Hypothalamus (tissue), 51 donors: ENCODE results near the gene ABCB8.

Experiments used
- DNase-seq, 51 donors: peaks; one replicate each; lab custom pipeline; 2025; lab: John Stamatoyannopoulos, UW

ABCB8 gene

GRCh38 chr7:151066273-151066974 is 38.2 kb downstream of the ABCB8 start:
- no peak for DNase-seq

- DNase-seq: no peak
Measured at GRCh38 chr7:151068069-151068773, 40.0 kb downstream of the ABCB8 start.

DNA sequence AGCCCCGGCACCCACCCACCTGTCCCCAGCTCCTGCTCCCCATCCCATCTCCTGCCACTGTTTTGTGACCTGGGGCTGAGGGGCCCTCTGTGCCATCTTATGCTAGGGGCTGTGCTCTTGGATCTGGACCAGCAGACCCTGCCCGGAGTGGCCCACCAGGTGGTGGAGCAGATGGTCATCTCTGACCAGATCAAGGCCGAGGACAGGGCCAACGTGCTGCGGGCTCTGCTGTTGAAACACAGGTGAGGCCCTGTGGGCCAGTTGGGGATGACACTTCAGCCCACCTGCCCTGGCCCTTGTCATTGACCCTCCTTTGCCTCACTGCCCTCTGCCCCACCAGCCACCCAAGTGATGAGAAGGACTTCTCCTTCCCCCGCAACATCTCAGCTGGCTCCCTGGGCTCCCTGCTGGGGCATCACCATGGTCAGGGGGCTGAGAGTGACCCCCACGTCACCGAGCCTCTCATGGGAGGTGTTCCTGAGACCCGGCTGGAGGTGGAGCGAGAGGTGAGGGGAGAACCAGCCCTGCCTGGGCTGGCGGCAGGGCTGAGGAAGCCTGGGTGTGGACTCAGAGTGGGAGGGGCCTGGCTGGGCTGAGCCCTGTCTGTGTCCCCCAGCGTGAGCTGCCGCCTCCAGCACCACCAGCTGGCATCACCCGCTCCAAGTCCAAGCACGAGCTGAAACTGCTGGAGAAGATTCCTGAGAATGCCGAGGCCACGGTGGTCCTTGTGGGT is 41.8 kb downstream of the ABCB8 start:
- no peak for DNase-seq

DNA sequence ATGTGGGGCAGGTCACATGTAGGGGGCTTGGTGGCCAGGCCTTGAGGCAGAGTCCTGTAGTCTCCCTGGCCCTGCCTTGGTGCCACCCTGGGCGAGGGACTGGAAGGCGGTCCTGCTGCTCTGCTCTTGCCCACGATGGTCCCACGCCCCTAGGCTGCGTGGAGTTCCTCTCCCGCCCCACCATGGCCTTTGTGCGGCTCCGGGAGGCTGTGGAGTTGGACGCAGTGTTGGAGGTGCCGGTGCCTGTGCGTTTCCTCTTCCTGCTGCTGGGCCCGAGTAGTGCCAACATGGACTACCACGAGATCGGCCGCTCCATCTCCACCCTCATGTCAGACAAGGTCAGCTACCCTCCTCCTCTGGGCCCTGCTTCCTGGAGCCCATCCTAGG is 42.3 kb downstream of the ABCB8 start:
- no peak for DNase-seq

GRCh38 chr7:151071032-151071866 is 43.0 kb downstream of the ABCB8 start:
- DNase-seq: no peak

DNA sequence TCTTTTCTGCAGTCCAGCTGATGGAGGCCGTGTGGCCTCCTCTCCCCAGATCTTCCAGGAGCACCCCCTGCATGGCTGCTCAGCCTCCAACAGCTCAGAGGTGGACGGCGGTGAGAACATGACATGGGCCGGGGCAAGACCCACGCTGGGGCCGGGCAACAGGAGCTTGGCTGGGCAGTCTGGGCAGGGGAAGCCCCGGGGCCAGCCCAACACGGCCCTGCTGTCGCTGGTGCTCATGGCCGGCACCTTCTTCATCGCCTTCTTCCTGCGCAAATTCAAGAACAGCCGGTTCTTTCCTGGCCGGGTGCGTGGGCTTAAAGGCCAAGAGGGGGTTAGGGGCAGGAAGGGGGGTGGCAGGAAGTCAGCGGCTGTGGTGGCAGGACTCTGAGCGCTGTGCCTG is 45.7 kb downstream of the ABCB8 start:
- no peak for DNase-seq

DNA sequence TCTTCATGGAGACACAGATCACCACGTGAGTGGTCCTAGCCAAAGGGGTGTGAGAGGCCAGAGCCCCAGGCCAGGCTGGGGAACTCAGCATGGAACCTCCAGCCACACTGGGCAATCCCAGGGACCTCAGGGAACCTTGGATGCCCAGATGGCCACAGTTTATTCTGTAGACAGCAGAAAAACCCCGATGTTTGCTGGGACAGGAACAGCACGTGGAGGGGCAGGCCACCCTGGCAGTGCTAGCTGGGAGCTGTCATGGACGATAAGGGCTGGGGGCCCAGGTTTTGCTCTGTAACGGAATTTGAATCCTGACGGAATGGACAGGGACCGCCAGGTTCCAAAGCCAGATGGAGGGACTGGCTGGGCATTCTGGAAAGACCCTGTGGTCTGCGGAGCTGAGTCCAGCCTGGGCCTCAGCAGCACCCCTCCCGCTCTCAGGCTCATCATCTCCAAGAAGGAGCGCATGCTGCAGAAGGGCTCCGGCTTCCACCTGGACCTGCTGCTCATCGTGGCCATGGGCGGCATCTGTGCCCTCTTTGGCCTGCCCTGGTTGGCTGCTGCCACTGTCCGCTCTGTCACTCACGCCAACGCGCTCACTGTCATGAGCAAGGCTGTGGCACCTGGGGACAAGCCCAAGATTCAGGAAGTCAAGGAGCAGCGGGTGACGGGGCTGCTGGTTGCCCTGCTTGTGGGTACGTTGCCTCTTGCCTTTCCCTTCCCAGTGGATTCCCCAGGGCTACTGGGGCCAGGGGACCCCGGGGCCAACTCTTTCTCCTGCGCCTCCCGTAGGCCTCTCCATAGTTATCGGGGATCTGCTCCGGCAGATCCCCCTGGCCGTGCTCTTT is 46.8 kb downstream of the ABCB8 start:
- no peak for DNase-seq

DNA sequence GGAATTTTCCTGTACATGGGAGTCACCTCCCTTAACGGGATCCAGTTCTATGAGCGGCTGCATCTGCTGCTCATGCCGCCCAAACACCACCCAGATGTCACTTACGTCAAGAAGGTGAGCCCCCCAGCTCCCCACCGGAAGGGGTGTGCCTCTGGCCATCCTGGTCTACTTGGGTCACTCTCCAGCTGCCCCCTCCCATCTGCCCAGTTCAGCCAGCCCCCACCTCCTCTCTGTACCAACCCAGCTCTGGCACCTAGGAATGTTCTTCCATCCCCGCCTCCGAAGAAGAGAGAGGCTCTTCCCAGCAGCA is 47.4 kb downstream of the ABCB8 start:
- no peak for DNase-seq

- DNase-seq: no peak
Measured at GRCh38 chr7:151075978-151076426, 47.8 kb downstream of the ABCB8 start.

- DNase-seq: no peak
Measured at GRCh38 chr7:151076863-151077704, 48.8 kb downstream of the ABCB8 start.

GRCh38 chr7:151077705-151078232 is 49.5 kb downstream of the ABCB8 start:
- no peak for DNase-seq

DNA sequence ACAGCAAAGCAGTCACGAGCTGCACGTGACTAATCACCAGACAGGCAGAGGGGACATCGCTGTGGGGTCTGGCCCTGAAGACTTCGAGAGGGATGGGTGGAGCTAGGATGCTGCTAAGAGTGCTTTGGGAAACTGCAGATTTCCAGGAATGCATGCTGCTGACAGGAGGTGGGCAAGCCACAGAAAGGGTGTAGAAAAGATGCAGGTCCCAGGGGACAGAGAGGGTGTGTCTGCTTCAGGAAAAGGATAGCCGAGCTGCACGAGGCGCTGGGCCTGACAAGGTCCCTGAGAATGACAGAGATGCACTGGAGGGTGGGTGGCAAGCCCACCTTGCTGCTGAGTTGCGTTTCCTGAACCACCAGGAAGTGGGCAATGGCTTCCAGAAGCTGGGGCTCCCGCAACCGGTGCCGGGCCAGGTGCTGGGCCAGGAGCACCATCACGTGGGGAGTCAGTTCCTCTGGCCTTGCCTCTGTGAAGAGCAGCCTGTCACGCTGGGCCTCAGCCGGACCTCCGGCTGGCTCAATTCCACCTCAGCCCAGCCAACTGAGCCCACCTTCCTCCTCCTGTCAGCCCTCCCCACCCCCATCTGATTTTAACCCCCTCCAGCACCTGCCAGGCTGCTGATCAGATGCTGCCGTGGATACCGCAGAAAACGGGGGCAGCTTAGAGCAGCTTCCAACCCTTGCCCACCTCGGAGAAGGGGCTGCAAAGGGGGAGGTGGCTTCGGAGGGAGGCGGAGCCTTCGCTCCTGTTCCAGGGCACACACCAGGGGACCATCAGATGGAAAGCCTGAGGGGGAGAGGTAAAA is 50.2 kb downstream of the ABCB8 start:
- DNase-seq: no peak

GRCh38 chr7:151079199-151079910 is 51.1 kb downstream of the ABCB8 start:
- no peak for DNase-seq

GRCh38 chr7:151080067-151080521 is 51.8 kb downstream of the ABCB8 start:
- DNase-seq: peak in 6 of 51 donors; percentile 23 to 64 (median 49)

- DNase-seq: peak; percentile 35 to 94 (median 86)
Measured at GRCh38 chr7:151080522-151081169, 52.4 kb downstream of the ABCB8 start, which contains the start of gene FASTK. FASTK (minus strand) TSS chr7:151080809; CDS start chr7:151080766, 43 bp downstream.
